HG03135 (cell line): ENCODE measurements around the gene PDGFRA.
"Not testable (repeated sequence)": the region's sequence is repeated elsewhere in the genome, so short reads cannot be mapped to it uniquely, and the experiment has no call there.

Experiments
- ATAC-seq: cut with Tn5 transposase; IDR thresholded peaks from one replicate; pipeline ENCODE4 v1.9.1; 2021; ENCODE audit warnings: mild to moderate bottlenecking, moderate library complexity; ENCODE audit not compliant: unreplicated experiment

PDGFRA gene

DNA sequence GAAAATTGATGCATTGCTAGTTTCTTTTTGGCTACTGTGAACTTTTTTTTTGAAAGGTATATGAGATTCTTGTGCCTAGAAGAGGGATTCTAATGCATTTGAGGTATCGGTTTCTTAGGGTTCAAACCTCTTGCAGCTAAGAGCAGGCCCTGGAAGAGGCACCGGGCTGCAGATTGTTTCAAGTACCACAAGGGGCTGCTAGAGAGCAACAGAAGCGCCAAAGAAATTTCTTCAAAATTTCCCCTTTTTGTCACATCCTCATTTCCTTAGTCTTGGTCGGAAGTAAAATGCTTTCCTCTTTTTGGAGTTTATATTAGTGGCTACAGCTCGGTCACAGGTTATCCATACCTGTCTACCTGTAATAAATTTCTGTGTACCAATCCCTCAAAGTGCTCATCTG lies 89.8 kb downstream of the PDGFRA start:
- ATAC-seq: no peak

- no peak for ATAC-seq
These were observed 92.0 kb downstream of the PDGFRA start for GRCh38 chr4:54320826-54321685.

DNA sequence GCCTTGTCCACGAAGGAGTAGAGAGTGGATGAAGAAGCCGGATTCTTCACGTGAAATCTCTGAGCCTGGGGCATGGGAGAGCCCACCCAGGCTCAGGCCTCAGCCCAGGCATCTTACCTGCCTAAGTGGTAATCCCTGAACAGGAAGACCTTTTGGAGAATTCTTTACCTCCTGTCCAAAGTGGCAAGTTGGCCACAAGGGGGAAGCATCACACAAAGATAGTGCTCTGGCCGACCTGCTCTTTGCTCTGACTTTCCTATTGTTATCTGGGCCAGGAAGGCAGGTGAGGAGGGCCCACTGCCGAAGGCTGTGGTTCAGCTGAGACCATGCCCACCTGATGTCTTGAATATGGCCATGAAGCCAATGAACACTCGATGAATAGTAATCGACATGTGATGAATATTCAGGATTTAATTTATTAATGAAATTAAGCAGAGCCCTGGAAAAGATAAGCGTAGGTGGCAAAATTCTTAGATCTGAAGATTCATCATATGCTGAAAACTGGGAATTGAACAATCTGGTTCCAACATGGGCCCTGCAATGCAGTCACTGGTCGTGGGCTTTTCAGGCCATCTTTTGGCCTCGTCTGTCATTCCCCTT lies 93.8 kb downstream of the PDGFRA start:
- ATAC-seq: peak; percentile 81

GRCh38 chr4:54330896-54331295 lies 101.8 kb downstream of the PDGFRA start:
- no peak for ATAC-seq

- no peak for ATAC-seq
These were observed 103.4 kb downstream of the PDGFRA start for GRCh38 chr4:54332542-54332941.

DNA sequence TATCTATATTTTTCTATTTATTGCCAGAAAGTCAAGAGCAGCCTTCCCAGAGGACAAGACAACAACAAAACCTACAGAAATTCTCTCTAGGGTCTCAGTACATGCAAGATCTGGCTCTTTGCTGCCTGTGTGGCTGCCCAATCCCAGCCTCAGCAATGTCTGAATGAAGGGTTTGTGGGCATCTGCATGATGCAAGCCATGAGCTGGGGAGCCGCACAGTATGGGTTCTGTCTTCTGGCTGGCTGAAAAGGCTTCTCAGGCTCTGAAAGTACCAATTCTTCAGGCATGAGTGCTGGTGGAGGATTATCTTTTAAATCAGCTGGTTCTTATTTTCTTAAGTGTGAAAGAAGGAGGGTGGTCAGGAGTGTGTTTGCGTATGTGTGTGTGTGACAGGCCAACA lies 104.6 kb downstream of the PDGFRA start:
- no peak for ATAC-seq

DNA sequence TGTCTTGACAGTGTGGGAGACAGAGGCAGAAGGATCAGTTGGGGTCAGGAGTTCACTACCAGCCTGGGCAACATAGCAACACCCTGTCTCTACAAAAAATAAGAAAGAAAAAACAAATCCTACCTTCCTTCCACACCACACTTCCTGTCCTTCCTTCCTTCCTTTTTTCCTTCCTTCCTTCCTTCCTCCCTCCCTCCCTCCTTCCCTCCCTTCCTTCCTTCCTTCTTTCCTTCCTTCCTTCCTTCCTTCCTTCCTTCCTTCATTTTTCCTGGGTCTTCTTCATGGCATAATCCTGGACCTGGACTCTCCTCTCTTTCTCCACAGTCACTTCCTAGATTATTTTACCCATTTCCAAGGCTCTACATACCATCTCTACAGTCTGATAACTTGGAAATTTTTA lies 105.7 kb downstream of the PDGFRA start:
- ATAC-seq: not testable (repeated sequence)

DNA sequence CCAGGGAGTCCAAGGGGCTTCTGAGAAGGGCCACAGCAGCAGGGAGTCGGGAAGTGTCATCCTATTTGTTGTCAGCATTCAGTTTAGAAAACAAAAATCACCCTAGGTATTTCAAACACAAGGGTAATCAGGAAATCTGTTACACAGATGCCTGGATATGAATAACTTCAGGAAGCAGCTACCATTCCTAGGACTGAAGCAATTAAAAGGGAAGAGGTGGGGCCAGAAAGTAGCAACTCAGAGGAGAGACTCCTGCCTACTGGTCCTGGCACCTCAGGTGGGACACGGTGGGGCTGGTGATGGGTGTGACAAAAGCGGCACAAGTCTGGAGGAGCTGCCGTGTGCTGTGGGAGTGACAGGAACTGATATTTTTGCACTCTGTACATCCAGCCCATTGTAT lies 107.9 kb downstream of the PDGFRA start:
- ATAC-seq: no peak

GRCh38 chr4:54342067-54342466 lies 113.0 kb downstream of the PDGFRA start:
- not testable (repeated sequence) for ATAC-seq
